Measurements from ENCODE around the gene SLC2A4RG. TPM values are rescaled to one million over a fixed set of nuclear protein-coding genes. Genes with fewer than 3 reads are reported as not detected.

Gene SLC2A4RG
- total RNA-seq, 1 donor from 2014 or later, result 65.6 TPM

DNA sequence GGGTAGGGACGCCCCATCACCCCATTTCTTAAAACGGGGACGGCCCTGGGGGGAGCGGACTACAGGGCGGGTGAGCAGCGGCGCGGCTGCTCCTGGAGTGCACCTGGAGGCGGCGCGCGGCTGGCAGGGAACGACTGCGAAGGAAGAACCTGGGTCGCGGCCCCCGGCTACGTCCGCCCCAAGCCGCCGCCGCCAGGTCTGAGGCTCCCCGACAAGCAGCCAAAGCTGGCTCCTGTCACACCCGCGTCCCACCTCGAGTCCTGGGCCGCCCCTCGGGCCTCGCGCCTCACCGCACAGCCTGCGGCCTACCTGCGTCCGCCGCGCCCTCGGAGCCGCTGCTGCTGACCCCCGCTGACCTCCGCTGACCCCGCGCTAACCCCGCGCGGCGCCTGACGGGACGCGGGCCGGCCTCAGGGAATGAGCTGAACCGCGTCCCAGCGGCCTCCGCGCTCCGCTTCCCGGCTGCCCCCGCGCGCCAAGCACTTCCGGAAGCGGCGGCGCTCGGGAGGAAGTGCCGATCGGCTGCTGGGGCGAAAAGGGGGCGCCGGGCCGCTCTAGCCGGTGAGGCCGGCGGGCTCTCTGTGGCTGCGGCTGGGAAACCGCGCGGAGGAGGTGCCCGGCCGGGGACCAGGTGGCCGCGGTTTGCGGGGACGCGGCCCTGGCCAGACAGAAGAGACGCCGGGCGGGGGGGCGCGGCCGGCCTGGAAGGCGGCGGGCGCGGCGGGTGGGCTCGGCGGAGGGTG, 31.8 kb upstream of the SLC2A4RG start, which contains the start of the genes ARFRP1 and ZGPAT:
ARFRP1 (minus strand) TSS at position 419 of the 743 bp plus-strand sequence. CDS start 885 bp downstream, outside the sequence.
ZGPAT (plus strand) TSS at position 482 of the 743 bp plus-strand sequence. CDS start 542 bp downstream, outside the sequence.
- H3K4me1 Mint-ChIP-seq (ENCODE audit: low read depth, unreplicated experiment), result peaks cover 12% of the 10 kb centered on the region
- no peaks in the 10 kb centered on the region for H3K27me3 Mint-ChIP-seq (ENCODE audit: low read depth, unreplicated experiment)
- peaks cover 18% of the 10 kb centered on the region for H3K36me3 Mint-ChIP-seq (ENCODE audit: low read depth, unreplicated experiment)

DNA sequence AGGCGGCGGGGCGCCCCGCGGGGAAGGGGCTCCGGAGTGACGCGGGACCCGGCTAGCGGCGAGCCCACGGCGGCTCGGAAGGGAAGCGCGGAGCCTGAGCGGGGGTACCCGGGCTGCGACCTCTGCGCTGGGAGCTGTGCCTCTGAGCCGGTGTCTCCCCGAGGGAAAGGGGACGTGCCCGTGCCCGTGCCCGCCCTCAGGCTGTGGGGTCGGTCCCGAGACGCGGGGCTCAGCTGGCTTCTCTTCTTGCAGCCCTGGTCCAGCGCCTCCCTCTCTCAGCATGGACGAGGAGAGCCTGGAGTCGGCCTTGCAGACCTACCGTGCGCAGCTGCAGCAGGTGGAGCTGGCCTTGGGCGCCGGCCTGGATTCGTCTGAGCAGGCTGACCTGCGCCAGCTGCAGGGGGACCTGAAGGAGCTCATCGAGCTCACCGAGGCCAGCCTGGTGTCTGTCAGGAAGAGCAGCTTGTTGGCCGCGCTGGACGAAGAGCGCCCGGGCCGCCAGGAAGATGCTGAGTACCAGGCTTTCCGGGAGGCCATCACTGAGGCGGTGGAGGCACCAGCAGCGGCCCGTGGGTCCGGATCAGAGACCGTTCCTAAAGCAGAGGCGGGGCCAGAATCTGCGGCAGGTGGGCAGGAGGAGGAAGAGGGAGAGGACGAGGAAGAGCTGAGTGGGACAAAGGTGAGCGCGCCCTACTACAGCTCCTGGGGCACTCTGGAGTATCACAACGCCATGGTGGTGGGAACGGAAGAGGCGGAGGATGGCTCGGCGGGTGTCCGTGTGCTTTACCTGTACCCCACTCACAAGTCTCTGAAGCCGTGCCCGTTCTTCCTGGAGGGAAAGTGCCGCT, 31.1 kb upstream of the SLC2A4RG start:
- H3K4me2 ChIP-seq (ENCODE audit: low read length), result peak overlapping the region; percentile 89
- peak overlapping the region; percentile 41 for H2AFZ ChIP-seq (ENCODE audit: low read depth, low read length)
- peaks cover 17% of the 10 kb centered on the region for H3K4me1 ChIP-seq (ENCODE audit: insufficient read depth, low read length)
- Mint-ChIP-seq H3K9me3 (ENCODE audit: unreplicated experiment) (peaks cover 7% of the 10 kb centered on the region), H3K4me1 (ENCODE audit: low read depth, unreplicated experiment) (peaks cover 12% of the 10 kb centered on the region), H3K4me3 (ENCODE audit: unreplicated experiment) (peak overlapping the region; percentile 82), H3K27me3 (ENCODE audit: low read depth, unreplicated experiment) (no peaks in the 10 kb centered on the region), H3K27ac (ENCODE audit: unreplicated experiment) (no peak overlapping the region), H3K36me3 (ENCODE audit: low read depth, unreplicated experiment) (peaks cover 20% of the 10 kb centered on the region)
- no peaks in the 10 kb centered on the region for H3K27me3 ChIP-seq (ENCODE audit: insufficient read depth, low read length)
- H3K9me3 ChIP-seq (ENCODE audit: insufficient read depth, low read depth, low read length), result no peaks in the 10 kb centered on the region
- DNase-seq (ENCODE audit: low read depth) (no peak), FAIRE-seq (no peak)
- H3K4me3 ChIP-seq (ENCODE audit: insufficient read depth, low read depth, low read length), result peak overlapping the region; percentile 77
- H3K27ac ChIP-seq (ENCODE audit: low read depth, low read length), result peak overlapping the region; percentile 19
- H3K9ac ChIP-seq (ENCODE audit: low read length), result peak overlapping the region; percentile 79
- H3K36me3 ChIP-seq (ENCODE audit: insufficient read depth, low read length), result peaks cover 25% of the 10 kb centered on the region
- TF ChIP-seq EZH2 (IDR thresholded peaks at IDR 0.05; ENCODE audit: insufficient read depth, low read length), result no peak
- TF ChIP-seq, protein P1, sequence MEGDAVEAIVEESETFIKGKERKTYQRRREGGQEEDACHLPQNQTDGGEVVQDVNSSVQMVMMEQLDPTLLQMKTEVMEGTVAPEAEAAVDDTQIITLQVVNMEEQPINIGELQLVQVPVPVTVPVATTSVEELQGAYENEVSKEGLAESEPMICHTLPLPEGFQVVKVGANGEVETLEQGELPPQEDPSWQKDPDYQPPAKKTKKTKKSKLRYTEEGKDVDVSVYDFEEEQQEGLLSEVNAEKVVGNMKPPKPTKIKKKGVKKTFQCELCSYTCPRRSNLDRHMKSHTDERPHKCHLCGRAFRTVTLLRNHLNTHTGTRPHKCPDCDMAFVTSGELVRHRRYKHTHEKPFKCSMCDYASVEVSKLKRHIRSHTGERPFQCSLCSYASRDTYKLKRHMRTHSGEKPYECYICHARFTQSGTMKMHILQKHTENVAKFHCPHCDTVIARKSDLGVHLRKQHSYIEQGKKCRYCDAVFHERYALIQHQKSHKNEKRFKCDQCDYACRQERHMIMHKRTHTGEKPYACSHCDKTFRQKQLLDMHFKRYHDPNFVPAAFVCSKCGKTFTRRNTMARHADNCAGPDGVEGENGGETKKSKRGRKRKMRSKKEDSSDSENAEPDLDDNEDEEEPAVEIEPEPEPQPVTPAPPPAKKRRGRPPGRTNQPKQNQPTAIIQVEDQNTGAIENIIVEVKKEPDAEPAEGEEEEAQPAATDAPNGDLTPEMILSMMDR (IDR thresholded peaks at IDR 0.05; ENCODE audit: insufficient read depth, low read depth, low read length), result no peak
- H4K20me1 ChIP-seq (ENCODE audit: insufficient read depth, low read length), result peaks cover 57% of the 10 kb centered on the region
- H3K79me2 ChIP-seq (ENCODE audit: insufficient read depth, low read length), result peaks cover 89% of the 10 kb centered on the region

More for the DNA sequence above, 31.8 kb upstream of the SLC2A4RG start, which contains the start of the genes ARFRP1 and ZGPAT:
- H3K4me1 ChIP-seq (ENCODE audit: insufficient read depth, low read length), result peaks cover 17% of the 10 kb centered on the region
- H3K4me2 ChIP-seq (ENCODE audit: low read length), result peak within 1 kb of the TSS; percentile 89
- H3K27ac Mint-ChIP-seq (ENCODE audit: unreplicated experiment), result peak within 1 kb of the TSS; percentile 77
- H3K4me3 ChIP-seq (ENCODE audit: insufficient read depth, low read depth, low read length), result peak within 1 kb of the TSS; percentile 77
- H3K9me3 Mint-ChIP-seq (ENCODE audit: unreplicated experiment), result peaks cover 6% of the 10 kb centered on the region
- peak within 1 kb of the TSS; percentile 81 for H2AFZ ChIP-seq (ENCODE audit: low read depth, low read length)
- peaks cover 25% of the 10 kb centered on the region for H3K36me3 ChIP-seq (ENCODE audit: insufficient read depth, low read length)
- TF ChIP-seq, protein P1 (IDR thresholded peaks at IDR 0.05; ENCODE audit: insufficient read depth, low read depth, low read length), result no peak
- no peak for TF ChIP-seq EZH2 (IDR thresholded peaks at IDR 0.05; ENCODE audit: insufficient read depth, low read length)
- FAIRE-seq (no peak), DNase-seq (ENCODE audit: low read depth) (peak; percentile 55)
- peak within 1 kb of the TSS; percentile 79 for H3K9ac ChIP-seq (ENCODE audit: low read length)
- peak within 1 kb of the TSS; percentile 91 for H3K4me3 Mint-ChIP-seq (ENCODE audit: unreplicated experiment)
- peaks cover 86% of the 10 kb centered on the region for H3K79me2 ChIP-seq (ENCODE audit: insufficient read depth, low read length)
- no peaks in the 10 kb centered on the region for H3K9me3 ChIP-seq (ENCODE audit: insufficient read depth, low read depth, low read length)
- peaks cover 56% of the 10 kb centered on the region for H4K20me1 ChIP-seq (ENCODE audit: insufficient read depth, low read length)
- peak within 1 kb of the TSS; percentile 63 for H3K27ac ChIP-seq (ENCODE audit: low read depth, low read length)
- H3K27me3 ChIP-seq (ENCODE audit: insufficient read depth, low read length), result no peaks in the 10 kb centered on the region
